IPS-11a (cell line): ENCODE data around the gene YIF1A.
"Not testable (repeated sequence)": the region's sequence is repeated elsewhere in the genome, so short reads cannot be mapped to it uniquely, and the experiment has no call there.

ENCODE experiments used
- H3K4me3 ChIP-seq: one replicate; pipeline ENCODE4 v1.5.1; 2013; ENCODE audit warnings: low read depth, low read length, control low read depth

The YIF1A gene

DNA sequence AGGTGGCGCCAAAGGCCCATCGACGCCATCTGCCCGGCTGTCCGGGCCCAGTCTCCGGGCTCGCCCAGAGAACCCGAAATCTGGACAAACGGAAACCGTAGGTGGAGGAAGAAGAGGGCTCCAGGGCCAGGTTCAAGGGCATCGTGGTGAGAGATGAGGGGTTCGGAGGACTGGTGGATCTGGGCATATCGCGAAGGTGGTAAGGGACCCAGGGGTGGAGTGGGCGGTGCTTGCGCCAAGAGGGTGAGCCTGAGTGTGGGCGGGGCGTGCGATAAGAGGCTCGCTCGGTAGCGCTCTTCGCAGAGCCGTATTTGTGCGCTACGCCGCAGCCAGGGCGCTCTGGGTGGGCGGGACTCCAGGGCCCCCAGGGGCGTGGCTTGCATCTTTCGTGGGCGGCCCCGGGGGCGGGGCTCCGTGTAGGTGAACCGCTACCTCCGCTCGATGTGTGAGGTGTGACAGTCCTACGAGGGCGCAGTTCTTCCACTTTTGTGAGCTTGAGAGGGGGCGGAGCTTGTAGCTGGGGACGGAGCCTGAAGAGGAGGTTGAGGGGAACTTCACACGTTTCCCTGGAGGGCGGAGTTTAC lies 23.1 kb upstream of the YIF1A start:
- H3K4me3 ChIP-seq = peak overlapping the region; percentile 63

DNA sequence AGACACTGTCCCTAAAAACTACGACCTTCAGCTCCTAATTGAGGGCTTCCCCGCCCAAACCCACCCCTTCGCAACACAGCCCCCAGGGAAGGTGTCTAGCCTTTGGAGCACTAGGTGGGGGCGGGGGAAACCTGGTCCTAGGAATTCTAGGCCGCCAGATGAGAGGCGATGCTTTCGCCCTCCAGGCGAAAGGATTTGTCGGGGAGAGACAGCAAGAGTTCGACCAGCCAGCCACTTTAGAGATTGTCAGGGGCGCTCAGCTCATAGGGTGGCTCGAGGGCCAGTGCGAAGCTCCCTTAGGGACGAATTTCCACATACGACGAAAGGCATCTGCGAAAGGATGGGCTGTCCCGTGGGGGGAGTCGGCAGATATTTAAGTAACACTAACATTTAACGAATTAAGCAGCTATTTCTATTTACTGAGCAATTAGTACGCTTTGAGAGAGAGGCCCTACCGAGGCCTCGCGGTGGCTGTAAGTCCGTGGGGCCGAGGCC lies 22.6 kb upstream of the YIF1A start:
- H3K4me3 ChIP-seq = peak overlapping the region; percentile 63

DNA sequence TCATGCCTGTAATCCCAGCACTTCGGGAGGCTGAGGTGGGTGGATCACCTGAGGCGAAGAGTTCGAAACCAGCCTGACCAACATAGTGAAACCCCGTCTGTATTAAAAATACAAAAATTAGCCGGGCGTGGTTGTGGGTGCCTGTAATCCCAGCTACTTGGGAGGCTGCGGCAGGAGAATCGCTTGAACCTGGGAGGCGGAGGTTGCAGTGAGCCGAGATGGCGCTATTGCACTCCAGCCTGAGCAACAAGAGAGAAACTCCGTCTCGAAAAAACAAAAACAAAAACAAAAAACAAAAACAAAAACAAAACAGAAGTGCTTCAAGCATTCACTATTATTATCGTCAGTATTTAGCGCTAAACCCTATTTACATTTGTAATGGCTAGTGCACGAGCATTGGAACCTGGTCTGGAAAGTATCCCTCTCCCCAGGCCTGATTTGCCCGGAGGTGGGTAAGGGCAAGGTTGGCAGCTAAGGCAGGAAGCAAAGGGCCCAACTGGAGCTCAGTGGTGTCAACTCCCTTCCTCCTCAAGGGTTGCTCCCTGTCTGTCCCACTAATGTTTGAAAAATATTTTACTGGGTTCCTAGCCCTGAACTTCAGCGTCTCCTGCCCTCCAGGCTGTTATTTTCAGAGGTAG lies 22.0 kb upstream of the YIF1A start:
- H3K4me3 ChIP-seq = not testable (repeated sequence)

DNA sequence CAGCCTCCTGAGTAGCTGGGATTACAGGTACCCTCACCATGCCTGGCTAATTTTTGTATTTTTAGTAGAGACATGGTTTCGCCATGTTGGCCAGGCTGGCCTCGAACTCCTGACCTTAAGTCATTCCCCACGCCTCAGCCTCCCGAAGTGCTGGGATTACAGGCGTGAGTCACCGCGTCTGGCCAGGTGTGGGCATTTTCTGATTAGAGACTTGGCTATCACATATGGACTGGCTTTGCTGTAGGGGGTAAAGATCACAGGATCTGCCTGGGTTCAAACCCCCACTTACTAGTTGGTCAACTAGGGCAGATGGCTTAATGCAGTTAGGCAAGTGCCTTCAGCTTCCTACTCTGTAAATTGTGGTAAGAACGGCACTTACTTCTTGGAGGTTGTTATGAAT lies 21.4 kb upstream of the YIF1A start:
- H3K4me3 ChIP-seq = no peak overlapping the region

DNA sequence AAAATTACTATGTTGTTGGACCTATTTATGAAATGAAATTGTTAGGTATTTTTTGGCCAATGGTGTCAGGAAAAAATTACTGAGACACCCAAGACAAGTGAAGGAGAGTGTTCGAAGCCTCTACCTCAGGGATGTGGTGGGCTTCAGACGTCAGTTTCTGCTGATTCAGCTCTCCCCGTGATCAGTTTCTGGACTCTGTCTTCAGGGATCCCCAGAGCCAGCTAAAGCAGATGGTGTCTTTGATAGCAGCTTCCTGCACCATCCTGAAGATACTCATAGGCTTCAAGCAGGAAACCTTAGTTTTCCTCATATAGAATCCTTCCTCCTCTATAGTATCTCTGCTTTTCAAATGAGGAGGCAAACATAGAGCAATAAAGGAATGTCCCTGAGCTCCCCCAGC lies 20.5 kb upstream of the YIF1A start:
- no peak overlapping the region for H3K4me3 ChIP-seq

DNA sequence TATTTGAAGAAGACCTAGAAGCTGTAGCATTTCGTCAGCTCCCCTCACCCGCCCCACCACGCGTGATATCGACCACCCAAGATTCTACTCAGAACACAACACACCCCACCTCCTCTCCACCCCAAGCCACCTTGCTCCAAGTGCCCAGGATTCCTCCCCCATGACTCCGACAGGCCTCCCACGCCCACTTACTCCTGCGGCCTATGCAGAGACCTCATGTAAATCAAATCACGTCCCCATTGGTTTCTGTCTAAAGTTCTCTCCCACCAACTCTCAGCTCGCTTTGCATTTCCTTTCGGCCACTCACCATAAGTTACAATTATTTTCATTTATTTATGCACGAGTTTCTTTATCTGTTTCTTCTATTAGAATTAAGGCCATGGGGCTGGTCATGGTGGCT lies 13.7 kb upstream of the YIF1A start:
- no peak overlapping the region for H3K4me3 ChIP-seq

DNA sequence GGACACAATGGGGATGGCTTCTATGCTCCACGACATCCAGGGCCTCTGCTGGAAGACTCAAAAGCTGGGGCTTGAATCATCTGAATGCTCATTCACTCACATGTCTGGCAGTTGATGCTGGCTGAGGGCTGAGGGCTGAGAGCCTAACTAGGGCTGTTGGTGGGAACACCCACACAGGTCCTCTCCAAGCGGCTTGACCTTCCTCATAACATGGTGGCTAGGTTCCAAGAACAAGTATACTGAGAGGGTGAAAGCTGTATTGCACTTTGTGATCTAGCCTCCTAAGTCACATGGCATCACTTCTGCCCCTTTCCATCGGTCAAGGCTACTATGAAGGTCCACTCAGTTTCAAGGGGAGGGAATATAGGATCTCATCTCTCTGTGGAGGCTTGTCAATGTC lies 10.2 kb upstream of the YIF1A start:
- no peak overlapping the region for H3K4me3 ChIP-seq

DNA sequence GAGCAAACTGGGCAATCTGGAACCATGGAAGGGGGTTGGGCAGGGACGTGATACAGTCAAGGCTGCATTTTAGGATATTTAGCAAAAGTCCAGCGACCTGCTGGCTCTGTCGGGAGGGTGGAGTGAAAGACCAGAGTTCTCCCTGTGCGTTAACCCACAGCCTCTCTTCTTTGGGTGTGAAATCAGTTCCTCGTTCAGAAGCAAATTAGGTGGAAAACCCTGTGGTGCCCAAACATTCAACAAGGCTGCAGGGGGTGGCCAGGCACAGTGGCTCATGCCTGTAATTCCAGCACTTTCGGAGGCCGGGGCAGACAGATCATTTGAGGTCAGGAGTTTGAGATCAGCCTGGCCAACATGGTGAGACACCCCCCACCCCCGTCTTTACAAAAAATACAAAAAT lies 8.7 kb upstream of the YIF1A start:
- no peak overlapping the region for H3K4me3 ChIP-seq

DNA sequence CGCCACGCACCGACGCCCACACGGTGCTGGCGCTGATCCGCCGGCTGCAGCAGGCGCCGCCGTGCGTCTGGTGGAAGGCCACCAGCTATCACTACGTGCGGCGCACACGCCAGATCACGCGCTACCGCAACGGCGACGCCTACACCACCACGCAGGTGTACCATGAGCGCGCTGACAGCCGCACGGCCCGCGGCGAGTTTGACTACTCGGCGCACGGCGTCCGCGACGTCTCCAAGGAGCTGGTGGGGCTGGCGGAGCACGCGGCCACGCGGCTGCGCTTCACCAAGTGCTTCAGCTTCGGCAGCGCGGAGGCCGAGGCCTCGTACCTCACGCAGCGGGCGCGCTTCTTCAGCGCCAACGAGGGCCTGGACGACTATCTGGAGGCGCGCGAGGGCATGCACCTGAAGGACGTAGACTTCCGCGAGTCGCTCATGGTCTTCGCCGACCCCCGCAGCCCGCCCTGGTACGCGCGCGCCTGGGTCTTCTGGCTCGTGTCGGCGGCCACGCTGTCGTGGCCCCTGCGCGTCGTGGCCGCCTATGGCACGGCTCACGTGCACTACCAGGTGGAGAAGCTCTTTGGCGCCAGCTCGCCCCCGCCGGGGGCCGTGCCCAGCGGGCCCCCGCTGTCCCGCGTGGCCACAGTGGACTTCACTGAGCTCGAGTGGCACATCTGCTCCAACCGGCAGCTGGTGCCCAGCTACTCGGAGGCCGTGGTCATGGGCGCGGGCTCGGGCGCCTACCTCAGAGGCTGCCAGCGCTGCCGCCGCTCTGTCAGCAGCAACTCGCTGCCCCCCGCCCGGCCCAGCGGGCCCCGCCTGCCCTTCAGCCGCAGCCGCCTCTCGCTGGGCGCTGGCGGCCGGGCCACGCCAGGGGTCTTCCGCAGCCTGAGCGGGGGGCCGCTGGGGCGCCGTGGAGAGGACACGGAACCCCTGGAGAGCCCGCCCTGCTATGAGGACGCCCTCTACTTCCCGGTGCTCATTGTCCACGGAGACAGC lies 6.0 kb upstream of the YIF1A start:
- no peak overlapping the region for H3K4me3 ChIP-seq

DNA sequence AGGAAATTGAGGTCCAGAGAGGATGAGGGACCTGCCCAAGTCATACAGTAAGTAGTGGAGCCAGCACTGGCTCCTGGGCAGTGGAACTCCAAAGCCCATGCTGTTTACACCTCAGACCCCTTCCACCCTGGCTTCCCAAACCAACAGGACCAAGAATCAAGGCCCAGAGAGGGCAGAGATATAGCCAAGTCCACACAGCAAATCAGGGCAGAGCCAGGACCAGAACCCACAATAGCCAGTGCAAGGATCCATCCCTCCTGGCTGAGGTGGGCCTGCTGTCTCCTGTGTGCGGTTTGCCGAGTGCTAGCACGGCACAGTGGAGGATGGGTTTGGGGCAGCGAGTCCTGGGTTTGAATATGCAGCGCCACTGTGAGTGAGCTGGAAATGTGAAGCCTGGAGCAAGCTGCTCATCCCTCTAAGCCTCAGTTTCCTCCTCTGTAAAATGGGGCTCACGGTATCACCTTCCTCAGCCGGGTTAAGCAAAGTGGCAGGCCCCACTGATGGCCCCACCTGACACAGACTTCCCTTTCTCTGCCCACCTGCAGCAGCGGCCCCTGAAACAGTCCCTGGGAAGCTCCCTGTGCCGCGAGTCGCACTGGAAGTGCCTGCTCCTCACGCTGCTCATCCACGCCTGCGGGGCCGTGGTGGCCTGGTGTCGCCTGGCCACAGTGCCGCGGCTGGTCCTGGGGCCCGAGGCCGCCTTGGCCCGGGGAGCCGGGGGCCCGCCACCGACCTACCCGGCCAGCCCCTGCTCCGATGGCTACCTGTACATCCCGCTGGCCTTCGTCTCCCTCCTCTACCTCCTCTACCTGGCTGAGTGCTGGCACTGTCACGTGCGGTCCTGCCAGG lies 5.1 kb upstream of the YIF1A start:
- no peak overlapping the region for H3K4me3 ChIP-seq

DNA sequence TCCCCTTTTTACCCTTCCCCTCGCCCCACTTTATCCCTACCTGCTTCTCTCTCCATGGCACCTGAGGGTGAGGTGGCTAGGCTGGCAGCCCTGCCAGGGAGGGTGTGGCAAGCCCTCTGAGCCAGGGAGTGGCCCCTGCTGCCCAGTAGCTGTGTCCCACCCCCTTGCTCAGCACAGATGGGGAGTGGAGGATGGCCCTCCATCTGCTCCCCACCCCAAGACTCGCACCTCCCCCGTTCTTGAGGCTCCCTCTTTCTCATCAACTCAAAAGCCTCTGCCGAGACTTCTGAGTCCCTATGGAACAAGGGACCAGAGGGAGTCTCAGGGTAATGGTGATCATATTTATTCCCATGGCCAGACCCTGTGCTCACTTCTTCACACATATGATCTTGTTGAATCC lies 4.4 kb upstream of the YIF1A start:
- no peak overlapping the region for H3K4me3 ChIP-seq

DNA sequence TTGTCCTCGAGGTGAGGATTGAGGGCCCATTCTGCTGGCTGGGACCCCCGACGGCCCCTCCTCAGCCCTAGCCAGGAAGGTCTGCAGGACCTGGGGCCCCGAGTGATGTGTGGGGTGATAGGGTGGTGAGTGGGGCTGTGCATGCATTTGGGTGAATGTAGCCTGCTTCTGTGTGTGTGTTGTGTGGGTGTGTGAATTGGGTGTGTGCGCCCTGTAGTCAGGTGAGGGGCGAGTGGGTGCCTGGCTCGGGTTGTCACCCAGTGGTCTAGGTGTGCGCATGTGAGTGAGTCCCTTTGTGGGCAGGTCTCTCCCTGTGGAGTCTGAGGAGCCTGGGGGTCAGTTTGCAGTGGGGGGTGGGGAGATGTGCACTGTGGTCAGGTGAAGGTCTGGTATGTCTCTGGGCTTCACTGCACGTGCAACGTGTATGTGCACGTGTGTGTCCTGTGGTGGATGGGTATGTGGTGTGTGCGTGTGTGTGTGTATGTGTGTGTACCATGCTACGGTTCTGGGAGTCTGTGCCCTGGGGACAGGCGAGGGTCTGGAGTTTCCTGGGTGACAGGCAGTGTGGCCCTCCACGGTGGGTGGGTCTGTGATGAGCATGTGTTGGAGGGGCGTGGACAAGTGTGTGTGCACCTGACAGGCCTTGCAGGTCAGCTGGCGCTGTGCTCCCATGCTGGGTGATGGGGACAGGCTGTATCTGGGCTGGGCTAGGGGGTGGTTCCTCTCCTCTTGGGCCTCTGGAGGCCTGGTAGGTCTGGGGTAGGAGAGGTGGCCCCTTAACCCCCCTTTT lies 3.8 kb upstream of the YIF1A start:
- peak overlapping the region; percentile 48 for H3K4me3 ChIP-seq

DNA sequence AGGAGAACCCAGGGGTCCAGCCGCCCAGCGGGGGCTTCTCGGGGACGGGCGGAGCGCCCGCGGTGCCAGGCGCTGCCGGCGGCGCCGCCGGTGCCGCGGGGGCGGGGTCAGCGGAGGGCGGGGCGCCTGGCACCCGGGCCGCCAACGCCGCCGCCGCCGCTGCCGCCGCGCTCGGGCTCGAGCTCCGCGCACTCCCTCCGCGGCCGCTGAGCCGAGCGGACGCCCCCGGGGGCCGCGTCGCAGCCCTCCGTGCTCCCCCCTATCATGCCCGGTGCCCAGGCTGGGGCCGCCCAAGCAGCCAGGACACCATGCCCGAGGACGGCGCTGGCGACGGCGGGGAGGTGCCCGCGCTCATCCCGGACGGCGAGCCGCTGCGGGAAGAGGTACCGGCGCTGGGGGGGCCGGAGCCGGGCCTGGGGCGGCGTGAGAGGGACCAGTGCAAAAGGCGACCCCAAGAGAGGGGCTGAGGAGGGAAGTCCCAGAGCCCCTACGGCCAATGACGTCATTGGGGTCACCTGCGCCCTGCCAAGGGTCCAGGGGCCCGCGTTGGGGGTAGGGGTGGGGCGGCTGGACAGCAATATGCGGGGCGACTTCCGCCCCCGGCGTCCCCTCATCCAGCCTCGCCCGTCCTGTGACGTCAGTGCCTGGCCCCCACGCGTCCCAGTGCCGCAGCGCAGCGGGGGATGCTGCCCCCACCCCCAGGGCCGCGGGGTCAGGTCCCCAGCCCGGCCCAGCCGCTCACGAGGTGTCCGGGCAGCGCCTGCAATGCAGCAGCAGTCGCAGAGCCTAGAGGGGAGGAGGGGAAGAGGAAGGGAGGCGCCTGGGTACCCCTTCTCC lies 3.0 kb upstream of the YIF1A start, which contains the start of gene TMEM151A:
TSS of gene TMEM151A (plus strand) at position 189 of the 837 bp plus-strand sequence. CDS start at position 309, 120 bp downstream.
- peak within 1 kb of the TSS; percentile 48 for H3K4me3 ChIP-seq

DNA sequence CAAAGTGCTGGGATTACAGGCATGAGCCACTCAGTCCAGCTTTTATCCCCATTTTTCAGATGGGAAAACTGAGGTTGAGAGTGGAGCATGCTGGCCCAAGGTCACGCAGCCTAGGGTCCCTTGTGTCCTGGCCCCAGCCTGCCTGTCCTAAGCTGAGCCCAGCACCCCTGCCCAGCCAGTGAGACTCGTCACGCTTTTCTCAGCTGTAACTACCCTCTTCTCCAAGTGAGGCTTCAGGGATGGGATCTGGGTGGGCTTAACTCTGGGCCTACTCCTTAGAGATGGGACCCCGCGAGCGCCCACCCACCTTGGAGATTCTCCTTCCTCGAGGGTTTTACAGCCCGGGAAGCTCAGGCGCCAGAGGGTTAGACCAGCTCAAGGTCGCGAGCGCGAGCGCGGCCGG lies 2.4 kb upstream of the YIF1A start:
- peak overlapping the region; percentile 34 for H3K4me3 ChIP-seq

DNA sequence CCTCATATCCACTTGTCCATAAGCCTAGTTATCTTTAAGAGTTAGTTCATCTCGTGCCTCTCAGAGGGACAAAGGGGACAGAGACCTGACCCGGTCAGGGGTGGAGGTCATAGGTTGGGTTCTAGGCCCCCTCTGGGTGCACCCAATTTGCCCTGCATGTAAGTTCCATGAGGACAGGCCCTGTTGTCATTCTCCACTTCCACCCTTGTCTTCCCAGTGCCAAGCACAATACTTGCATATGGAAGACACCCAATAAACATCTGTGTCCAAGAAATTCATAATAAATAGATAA lies 1.3 kb upstream of the YIF1A start:
- no peak overlapping the region for H3K4me3 ChIP-seq

DNA sequence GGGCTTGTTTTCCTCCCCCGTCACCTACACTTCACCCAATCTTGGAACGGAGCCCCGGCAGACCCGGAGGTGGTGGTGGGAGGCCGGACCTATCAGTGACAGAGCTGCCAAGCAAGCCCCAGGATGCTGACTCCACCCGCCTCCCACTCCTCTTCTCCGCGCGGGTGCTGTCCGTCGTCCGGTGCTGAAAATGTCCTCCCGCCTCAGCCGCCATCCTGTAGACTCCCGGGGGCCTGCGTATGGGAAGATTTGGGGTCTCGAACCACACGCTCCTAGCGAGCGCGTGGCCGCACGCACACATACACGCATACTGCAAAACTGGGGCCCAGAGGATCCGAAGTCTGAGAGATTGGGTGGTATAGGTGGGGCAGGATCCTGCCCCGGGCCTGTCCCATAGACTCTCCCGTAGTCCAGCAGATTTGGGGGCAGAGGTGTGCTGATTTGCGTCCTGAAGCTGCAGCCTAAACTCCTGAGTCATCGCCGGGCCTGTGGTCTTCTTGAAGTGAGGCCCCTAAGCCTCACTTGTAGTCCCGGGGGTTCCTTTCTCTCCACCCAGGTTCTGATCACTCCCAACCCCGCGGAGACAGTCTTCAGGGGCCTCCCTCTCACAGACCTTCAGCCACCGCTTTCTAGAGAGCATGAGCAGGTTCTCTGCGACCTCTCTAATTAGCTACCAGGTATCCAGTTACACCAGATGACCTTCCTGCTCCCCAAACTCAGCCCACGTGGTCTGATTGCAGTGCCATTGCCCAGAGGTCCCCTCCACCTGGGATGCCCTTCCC lies 796 bp upstream of the YIF1A start:
- H3K4me3 ChIP-seq = peak overlapping the region; percentile 88

DNA sequence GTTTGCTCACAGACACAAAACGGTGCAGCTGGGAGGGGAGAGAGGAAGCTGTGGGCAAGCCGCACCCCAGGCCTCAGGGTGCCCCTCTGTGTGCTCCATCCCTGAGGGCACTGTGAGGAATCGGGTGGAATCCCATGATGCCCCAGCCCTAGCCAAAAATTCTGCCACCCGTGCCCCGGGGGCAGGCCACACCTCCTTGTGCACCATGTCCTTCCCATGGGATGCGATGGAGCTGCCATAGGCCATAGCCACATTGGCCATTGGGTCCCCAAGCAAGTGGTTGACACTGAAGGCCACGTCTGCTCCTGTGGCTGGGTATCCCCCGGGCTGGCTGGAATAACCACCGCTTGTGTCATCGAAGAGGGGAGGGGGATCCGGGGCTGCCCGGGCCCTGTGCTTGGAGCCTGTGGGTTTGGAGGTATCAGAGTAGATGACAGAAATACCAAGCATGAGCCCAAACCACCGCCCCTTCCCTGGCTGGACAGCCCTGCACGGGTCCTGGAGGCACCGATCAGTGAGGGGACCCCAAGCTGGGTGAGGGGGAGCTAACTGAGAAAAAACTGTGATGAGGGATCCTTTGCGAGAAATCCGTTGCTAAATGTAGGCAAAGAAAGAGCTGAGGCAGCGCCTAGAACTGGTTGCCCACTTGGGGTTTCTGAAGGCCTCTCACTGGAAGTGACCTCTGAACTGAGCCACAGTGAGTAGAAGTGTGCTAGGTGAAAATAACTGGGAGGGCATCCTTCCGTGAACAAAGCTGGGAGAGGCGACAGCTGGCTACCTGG lies 863 bp downstream of the YIF1A start:
- H3K4me3 ChIP-seq = peak overlapping the region; percentile 88
